HG02943 (cell line): ENCODE data around the gene ELOA.

Experiments used
- ATAC-seq: cut with Tn5 transposase; IDR thresholded peaks from one replicate; pipeline ENCODE4 v1.9.1; 2021; ENCODE audit warnings: mild to moderate bottlenecking, low read depth, moderate library complexity; ENCODE audit not compliant: unreplicated experiment

ELOA gene, protein sequence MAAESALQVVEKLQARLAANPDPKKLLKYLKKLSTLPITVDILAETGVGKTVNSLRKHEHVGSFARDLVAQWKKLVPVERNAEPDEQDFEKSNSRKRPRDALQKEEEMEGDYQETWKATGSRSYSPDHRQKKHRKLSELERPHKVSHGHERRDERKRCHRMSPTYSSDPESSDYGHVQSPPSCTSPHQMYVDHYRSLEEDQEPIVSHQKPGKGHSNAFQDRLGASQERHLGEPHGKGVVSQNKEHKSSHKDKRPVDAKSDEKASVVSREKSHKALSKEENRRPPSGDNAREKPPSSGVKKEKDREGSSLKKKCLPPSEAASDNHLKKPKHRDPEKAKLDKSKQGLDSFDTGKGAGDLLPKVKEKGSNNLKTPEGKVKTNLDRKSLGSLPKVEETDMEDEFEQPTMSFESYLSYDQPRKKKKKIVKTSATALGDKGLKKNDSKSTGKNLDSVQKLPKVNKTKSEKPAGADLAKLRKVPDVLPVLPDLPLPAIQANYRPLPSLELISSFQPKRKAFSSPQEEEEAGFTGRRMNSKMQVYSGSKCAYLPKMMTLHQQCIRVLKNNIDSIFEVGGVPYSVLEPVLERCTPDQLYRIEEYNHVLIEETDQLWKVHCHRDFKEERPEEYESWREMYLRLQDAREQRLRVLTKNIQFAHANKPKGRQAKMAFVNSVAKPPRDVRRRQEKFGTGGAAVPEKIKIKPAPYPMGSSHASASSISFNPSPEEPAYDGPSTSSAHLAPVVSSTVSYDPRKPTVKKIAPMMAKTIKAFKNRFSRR

GRCh38 chr1:23743287-23744152 is at the start of gene ELOA:
TSS of gene ELOA (plus strand) at chr1:23743471. CDS start at chr1:23743504, 33 bp downstream.
- peak; percentile 52 for ATAC-seq

- ATAC-seq: no peak
Observed at GRCh38 chr1:23693599-23693998, 49.7 kb upstream of the ELOA start.

DNA sequence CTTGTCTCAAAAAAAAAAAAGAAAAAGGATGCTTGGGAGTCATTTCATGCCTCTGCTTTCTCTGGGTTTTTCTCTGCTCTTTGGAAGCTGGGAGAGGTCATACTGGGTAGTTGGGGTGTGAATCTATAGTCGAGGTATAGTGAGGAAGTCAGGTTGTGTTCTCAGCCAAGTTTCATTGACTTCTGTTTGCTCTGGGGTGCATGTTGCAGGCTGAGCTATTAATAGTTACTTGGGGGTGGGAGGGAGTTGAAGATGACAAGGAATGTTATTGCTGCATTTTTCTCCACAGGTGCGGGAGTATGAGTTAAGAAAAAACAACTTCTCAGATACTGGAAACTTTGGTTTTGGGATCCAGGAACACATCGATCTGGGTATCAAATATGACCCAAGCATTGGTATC is 48.9 kb upstream of the ELOA start:
- no peak for ATAC-seq

DNA sequence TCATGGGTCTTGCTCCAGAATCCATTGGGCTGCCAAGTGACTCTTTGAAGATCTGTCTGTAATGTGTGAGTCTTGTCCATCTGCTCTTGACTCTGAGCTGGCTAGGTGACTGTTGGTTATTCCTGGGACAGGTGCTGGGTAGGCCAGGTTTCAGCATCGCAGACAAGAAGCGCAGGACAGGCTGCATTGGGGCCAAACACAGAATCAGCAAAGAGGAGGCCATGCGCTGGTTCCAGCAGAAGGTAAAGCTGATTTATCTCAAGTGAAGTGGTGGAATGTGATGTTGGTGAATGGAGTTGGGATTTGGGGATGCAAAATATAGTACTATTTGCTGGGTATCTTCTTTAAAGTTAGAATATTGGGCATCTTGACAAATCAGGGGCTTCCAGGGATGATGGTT is 47.6 kb upstream of the ELOA start:
- no peak for ATAC-seq

DNA sequence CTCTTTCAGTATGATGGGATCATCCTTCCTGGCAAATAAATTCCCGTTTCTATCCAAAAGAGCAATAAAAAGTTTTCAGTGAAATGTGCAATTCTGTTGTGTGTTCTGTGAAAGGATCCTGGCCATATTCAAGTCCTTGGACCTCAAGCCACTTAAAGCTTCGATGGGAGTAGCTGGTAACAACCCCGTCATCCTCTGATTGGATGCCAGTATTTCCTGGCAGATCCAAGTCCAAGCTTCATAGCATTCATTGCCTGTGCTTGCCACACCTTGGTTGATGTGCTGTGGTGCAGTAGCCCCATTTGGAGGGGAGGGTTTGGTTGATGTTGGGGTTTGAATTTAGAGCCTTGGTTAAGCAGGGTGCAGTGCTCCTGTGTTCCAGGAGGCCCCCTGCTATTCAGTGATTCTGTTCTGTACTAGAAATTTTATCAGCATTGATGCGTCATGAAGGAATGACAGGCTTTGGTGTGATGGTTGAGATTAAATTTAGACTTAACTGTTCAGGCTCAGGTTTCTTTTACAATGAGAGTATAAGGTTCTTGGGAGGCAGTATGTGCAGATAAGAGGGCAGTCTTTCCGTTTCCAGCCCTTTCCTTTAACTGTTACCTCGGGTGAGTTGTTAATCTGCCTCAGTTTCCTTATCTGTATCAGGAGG is 46.8 kb upstream of the ELOA start:
- ATAC-seq: no peak

DNA sequence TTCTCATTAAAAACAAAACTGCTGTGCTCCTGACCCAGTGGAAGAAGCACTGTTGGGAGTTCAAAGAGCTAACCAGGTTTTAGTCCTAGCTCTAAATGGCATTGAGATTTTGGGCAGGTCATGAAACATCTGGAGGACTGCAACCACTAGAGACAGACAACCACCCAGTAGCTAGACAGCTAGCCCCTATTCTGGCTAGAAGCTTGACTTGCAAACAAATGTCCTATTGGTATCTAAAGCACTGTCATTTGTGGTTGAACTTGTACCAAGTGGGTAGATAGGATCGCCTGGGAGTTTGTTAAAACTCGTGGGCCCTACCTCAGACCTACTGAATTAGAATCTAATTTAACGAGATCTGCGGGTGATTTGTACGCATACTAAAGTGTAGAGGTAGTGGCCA is 44.8 kb upstream of the ELOA start:
- ATAC-seq: no peak

DNA sequence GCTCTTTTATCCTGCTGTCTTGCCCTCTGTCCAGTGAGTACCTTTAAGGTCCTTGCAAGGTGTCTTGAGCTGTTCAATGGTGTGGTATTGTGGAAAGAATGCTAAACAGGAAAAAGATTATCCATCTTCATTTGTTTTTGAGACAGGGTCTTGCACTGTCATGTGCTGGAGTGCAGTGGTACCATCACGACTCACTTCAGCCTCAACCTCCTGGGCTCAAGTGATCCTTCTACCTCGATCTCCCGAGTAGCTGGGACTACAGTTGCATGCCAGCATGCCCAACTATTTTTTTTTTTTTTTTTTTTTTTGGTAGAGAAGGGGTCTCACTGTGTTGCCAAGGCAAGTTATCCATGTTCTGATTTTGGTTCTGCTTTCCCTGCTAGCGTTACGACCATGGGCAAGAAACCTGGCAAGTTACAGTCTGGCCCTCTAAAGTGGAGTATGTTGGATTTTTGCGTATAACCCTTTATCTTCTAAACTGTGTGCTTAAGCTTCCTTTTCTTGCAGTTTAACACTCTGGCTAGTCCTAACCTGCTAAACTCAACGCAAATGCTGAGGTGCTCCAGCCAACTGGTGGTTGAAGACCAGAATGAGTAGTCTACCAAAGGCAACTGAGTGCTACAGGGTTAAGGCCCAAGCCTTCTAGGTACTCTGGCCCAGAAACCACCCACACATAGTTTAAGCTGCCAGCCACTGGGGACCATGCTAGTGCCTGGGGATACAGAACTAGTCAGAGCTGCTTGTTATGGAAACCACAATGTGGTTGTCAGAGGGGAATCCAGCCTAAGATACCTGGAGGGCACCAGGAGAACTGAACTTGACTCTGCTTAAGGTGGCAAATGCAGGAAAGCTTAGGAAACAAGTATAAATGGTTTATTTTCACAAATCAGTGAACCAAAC is 43.7 kb upstream of the ELOA start:
- no peak for ATAC-seq

DNA sequence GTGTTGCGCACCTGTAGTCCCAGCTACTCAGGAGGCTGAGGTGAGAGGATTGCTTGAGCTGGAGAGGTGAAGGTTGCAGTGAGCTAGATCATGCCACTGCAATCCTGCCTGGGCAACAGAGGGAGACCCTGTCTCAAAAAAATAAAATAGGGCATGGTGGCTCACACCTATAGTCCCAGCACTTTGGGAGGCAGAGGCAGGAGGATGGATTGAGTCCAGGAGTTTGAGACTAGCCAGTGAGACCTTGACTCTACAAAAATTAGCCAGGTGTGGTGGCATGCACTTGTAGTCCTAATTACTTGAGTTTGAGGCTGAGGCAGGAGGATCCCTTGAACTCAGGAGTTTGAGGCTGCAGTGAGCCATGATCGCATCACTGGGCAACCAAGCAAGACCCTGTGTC is 42.0 kb upstream of the ELOA start:
- no peak for ATAC-seq

GRCh38 chr1:23701996-23702395 is 41.3 kb upstream of the ELOA start:
- ATAC-seq: no peak

DNA sequence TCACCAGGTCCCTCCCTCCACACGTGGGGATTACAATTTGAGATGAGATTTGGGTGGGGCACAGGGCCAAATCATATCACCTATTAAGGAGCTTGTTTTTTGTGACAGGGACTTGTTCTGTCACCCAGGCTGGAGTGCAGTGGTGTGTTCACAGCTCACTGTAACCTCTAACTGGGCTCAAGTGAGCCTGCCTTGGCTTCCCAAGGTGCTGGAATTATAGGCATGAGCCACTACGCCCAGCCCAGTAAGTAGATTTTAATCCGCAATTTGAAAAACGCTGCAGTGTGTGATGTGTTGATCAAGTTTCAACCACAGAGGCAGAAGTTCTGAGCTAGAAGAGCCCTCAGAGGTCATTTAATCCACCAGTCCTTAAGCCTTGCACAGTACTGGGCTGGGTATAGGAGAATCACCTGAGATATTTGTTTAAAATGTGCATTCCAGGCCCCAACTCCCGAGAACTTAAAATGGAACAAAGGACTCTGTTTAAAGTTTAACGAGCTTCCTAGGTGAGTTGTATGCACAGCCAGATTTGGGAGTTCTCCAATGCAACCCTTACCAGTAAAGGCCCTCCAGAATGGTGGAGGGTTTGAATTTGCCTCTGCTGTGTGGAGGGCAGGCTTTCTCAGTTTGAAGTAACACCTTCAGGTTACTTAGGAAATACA is 38.3 kb upstream of the ELOA start:
- no peak for ATAC-seq

- no peak for ATAC-seq
Observed at GRCh38 chr1:23709229-23709628, 34.0 kb upstream of the ELOA start.

GRCh38 chr1:23718482-23718881 is 24.8 kb upstream of the ELOA start:
- no peak for ATAC-seq

- no peak for ATAC-seq
Observed at GRCh38 chr1:23719162-23719820, 24.0 kb upstream of the ELOA start.

GRCh38 chr1:23720256-23720995 is 22.8 kb upstream of the ELOA start:
- peak; percentile 50 for ATAC-seq

- no peak for ATAC-seq
Observed at GRCh38 chr1:23722652-23723051, 20.6 kb upstream of the ELOA start.

DNA sequence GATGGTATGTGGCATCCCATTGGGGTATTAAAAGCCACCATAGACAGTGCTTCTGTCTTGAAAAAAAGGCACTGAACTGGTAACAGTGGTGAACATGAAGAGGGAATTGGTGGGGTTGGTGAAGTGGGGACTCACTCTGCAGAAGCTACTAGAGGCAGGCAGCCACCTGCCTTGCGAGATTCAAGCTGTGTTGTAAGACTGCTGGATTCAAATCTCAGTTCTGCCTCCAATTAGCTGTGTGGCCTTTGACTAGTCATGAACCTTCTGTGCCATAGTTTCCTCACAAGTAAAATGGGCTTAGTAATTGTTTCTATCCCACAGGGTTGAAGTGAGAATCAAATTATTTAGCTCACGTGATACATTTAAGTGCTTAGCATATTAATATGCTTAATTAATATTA is 16.6 kb upstream of the ELOA start:
- ATAC-seq: no peak

GRCh38 chr1:23727362-23727811 is 15.9 kb upstream of the ELOA start:
- ATAC-seq: no peak
